HAP-1 (cell line): Measurements from ENCODE around the gene KANSL1L.
"Not testable (repeated sequence)": the region's sequence is repeated elsewhere in the genome, so short reads cannot be mapped to it uniquely, and the experiment has no call there.

Source experiments
- DNase-seq, 2 experiments: peaks; one replicate each; pipeline ENCODE4 v3.0.0-alpha.2; 2016 to 2020; ENCODE audit warnings: low spot score in 2 of 2
- H3K27me3 ChIP-seq: fragments of 250-450 bp; sonication (Bioruptor Pico); 2 replicates; pipeline ENCODE4 v1.5.1; 2020; ENCODE audit warnings: low read depth, mild to moderate bottlenecking, moderate library complexity
- H3K36me3 ChIP-seq: fragments of 250-450 bp; sonication (Bioruptor Pico); replicated peaks from 2 replicates; pipeline ENCODE4 v1.5.1; 2020; ENCODE audit warnings: mild to moderate bottlenecking
- H3K4me1 ChIP-seq: fragments of 250-450 bp; sonication (Bioruptor Pico); 2 replicates; pipeline ENCODE4 v1.5.1; 2020; ENCODE audit warnings: mild to moderate bottlenecking
- H3K4me3 ChIP-seq: fragments of 250-450 bp; sonication (Bioruptor Pico); 2 replicates; pipeline ENCODE4 v1.5.1; 2020; ENCODE audit warnings: mild to moderate bottlenecking, moderate library complexity
- H3K9me3 ChIP-seq: fragments of 250-450 bp; sonication (Bioruptor Pico); 2 replicates; pipeline ENCODE4 v1.5.1; 2020; ENCODE audit warnings: mild to moderate bottlenecking, moderate library complexity
- in situ Hi-C: fragments of 300-500 bp; cut with MboI; formaldehyde crosslinking; loops from 3 replicates; pipeline ENCODE4 v1.14.3; 2020; ENCODE audit warnings: low sequenced_read_pairs, inconsistent platforms, mixed read lengths

KANSL1L gene

GRCh38 chr2:210188755-210189154, 17.5 kb upstream of the KANSL1L start:
- in situ Hi-C loops: no loop called here
- DNase-seq: no peak
- H3K36me3 ChIP-seq: no peaks in the 10 kb centered on the region
- no peak overlapping the region for H3K4me3 ChIP-seq
- H3K4me1 ChIP-seq: no peaks in the 10 kb centered on the region
- H3K9me3 ChIP-seq: no peaks in the 10 kb centered on the region; the same call in 1 of the 2 replicates
- 0 out of 2 replicates have a peak, but pooled peaks cover 2% of the 10 kb centered on the region for H3K27me3 ChIP-seq

- DNase-seq: no peak
Measured at GRCh38 chr2:210188190-210188589, 17.0 kb upstream of the KANSL1L start.

GRCh38 chr2:210183936-210184335, 12.7 kb upstream of the KANSL1L start:
- H3K36me3 ChIP-seq, H3K4me1 ChIP-seq, H3K9me3 ChIP-seq, H3K4me3 ChIP-seq, H3K27me3 ChIP-seq, DNase-seq, in situ Hi-C loops: not testable (repeated sequence)

More at GRCh38 chr2:210188190-210188589, 17.0 kb upstream of the KANSL1L start:
- H3K9me3 ChIP-seq: no peaks in the 10 kb centered on the region; the same call in 1 of the 2 replicates
- H3K4me1 ChIP-seq: no peaks in the 10 kb centered on the region
- 0 out of 2 replicates have a peak, but pooled peaks cover 2% of the 10 kb centered on the region for H3K27me3 ChIP-seq
- H3K4me3 ChIP-seq: no peak overlapping the region
- no peaks in the 10 kb centered on the region for H3K36me3 ChIP-seq
- in situ Hi-C loops: no loop called here

- H3K4me3 ChIP-seq, H3K4me1 ChIP-seq, H3K27me3 ChIP-seq, DNase-seq, H3K36me3 ChIP-seq, H3K9me3 ChIP-seq, in situ Hi-C loops: not testable (repeated sequence)
Measured at GRCh38 chr2:210181606-210182088, 10.4 kb upstream of the KANSL1L start.

- in situ Hi-C loops, H3K4me1 ChIP-seq, H3K36me3 ChIP-seq, H3K4me3 ChIP-seq, DNase-seq, H3K9me3 ChIP-seq, H3K27me3 ChIP-seq: not testable (repeated sequence)
Measured at GRCh38 chr2:210181033-210181605, 9.9 kb upstream of the KANSL1L start.

- no peaks in the 10 kb centered on the region for H3K4me1 ChIP-seq
- in situ Hi-C loops: no loop called here
- H3K9me3 ChIP-seq: no peaks in the 10 kb centered on the region; the same call in 1 of the 2 replicates
- no peak for DNase-seq
- no peaks in the 10 kb centered on the region for H3K27me3 ChIP-seq
- H3K36me3 ChIP-seq: no peaks in the 10 kb centered on the region
- no peak overlapping the region for H3K4me3 ChIP-seq
Measured at GRCh38 chr2:210180477-210180876, 9.3 kb upstream of the KANSL1L start.

GRCh38 chr2:210179351-210179990, 8.3 kb upstream of the KANSL1L start:
- Histone ChIP-seq H3K9me3 (no peaks in the 10 kb centered on the region; the same call in 1 of the 2 replicates), H3K27me3 (no peaks in the 10 kb centered on the region), H3K4me3 (no peak overlapping the region), H3K36me3 (no peaks in the 10 kb centered on the region), H3K4me1 (no peaks in the 10 kb centered on the region)
- in situ Hi-C loops: no loop called here
- no peak for DNase-seq

- in situ Hi-C loops: no loop called here
Measured at GRCh38 chr2:210177769-210178168, 6.6 kb upstream of the KANSL1L start.

GRCh38 chr2:210177115-210177514, 5.9 kb upstream of the KANSL1L start:
- H3K9me3 ChIP-seq, in situ Hi-C loops, H3K27me3 ChIP-seq, H3K4me3 ChIP-seq, H3K36me3 ChIP-seq, H3K4me1 ChIP-seq, DNase-seq: not testable (repeated sequence)

More at GRCh38 chr2:210177769-210178168, 6.6 kb upstream of the KANSL1L start:
- no peak overlapping the region for H3K4me3 ChIP-seq
- no peaks in the 10 kb centered on the region for H3K27me3 ChIP-seq
- no peaks in the 10 kb centered on the region; the same call in 1 of the 2 replicates for H3K4me1 ChIP-seq
- DNase-seq: no peak
- no peaks in the 10 kb centered on the region for H3K9me3 ChIP-seq
- no peaks in the 10 kb centered on the region for H3K36me3 ChIP-seq

- Histone ChIP-seq H3K4me3 (no peak overlapping the region), H3K9me3 (no peaks in the 10 kb centered on the region), H3K36me3 (no peaks in the 10 kb centered on the region), H3K27me3 (no peaks in the 10 kb centered on the region), H3K4me1 (peaks cover 5% of the 10 kb centered on the region)
- DNase-seq: no peak
- in situ Hi-C loops: no loop called here
Measured at GRCh38 chr2:210174086-210174485, 2.9 kb upstream of the KANSL1L start.

GRCh38 chr2:210172219-210172575, 988 bp upstream of the KANSL1L start:
- Histone ChIP-seq H3K27me3 (no peaks in the 10 kb centered on the region), H3K4me1 (peaks cover 7% of the 10 kb centered on the region), H3K9me3 (no peaks in the 10 kb centered on the region), H3K36me3 (no peaks in the 10 kb centered on the region), H3K4me3 (peak overlapping the region; percentile 81)
- in situ Hi-C loops: no loop called here
- DNase-seq: peak in 1 of 2 experiments; percentile 9

GRCh38 chr2:210170446-210171303, 534 bp downstream of the KANSL1L start:
- Histone ChIP-seq H3K36me3 (no peaks in the 10 kb centered on the region), H3K4me1 (peaks cover 7% of the 10 kb centered on the region), H3K4me3 (peak overlapping the region; percentile 81), H3K9me3 (no peaks in the 10 kb centered on the region), H3K27me3 (no peaks in the 10 kb centered on the region)
- DNase-seq: peak; percentile 88 to 97
- in situ Hi-C loops: no loop called here

- Histone ChIP-seq H3K27me3 (no peaks in the 10 kb centered on the region), H3K9me3 (no peaks in the 10 kb centered on the region), H3K4me3 (peak overlapping the region; percentile 81), H3K4me1 (peaks cover 7% of the 10 kb centered on the region), H3K36me3 (no peaks in the 10 kb centered on the region)
- DNase-seq: no peak
- in situ Hi-C loops: no loop called here
Measured at GRCh38 chr2:210170196-210170445, 1.1 kb downstream of the KANSL1L start.
